HepG2 (cell line): Measurements from ENCODE around the gene ASXL1. TPM values are rescaled to one million over a fixed set of nuclear protein-coding genes. Genes with fewer than 3 reads are reported as not detected.

ENCODE experiments used
- ARNT2 ChIP-seq: sonication (generic); formaldehyde crosslinking; IDR thresholded peaks from 2 replicates; pipeline ENCODE4 v1.8.0; 2022; ENCODE audit warnings: mild to moderate bottlenecking, low read depth, missing genetic modification reagents, moderate library complexity
- CBX1 ChIP-seq: IDR thresholded peaks from one replicate; pipeline ENCODE4 v1.6.1; 2016; ENCODE audit warnings: antibody characterized with exemption, low read depth
- CBX2 ChIP-seq, 2 experiments: fragments of 200-600 bp in 1 of 2; sonication (generic); formaldehyde crosslinking in 1 of 2; IDR thresholded peaks; 2 replicates each; pipeline versions ENCODE4 v1.7.0 to v1.8.1; 2018 to 2022; ENCODE audit warnings: low read depth in 2 of 2, low read length in 1 of 2, mild to moderate bottlenecking in 1 of 2, missing genetic modification reagents in 1 of 2
- CSRNP1 ChIP-seq: sonication (generic); formaldehyde crosslinking; IDR thresholded peaks from 2 replicates; pipeline ENCODE4 v1.8.1; 2023; ENCODE audit warnings: mild to moderate bottlenecking, missing genetic modification reagents
- CTCF ChIP-seq: sonication (generic); formaldehyde crosslinking; IDR thresholded peaks from 2 replicates; pipeline ENCODE4 v1.5.0; 2020; ENCODE audit warnings: mild to moderate bottlenecking, missing genetic modification reagents, moderate library complexity
- ELF4 ChIP-seq: sonication (generic); formaldehyde crosslinking; IDR thresholded peaks from 2 replicates; pipeline ENCODE4 v1.5.0; 2020; ENCODE audit warnings: missing genetic modification reagents, mild to moderate bottlenecking, moderate library complexity, borderline replicate concordance
- FOXK2 ChIP-seq: fragments of 450-650 bp; IDR thresholded peaks from 2 replicates; pipeline ENCODE4 v1.6.1; 2016
- GATAD2A ChIP-seq: IDR thresholded peaks from 2 replicates; pipeline ENCODE4 v1.6.1; 2016
- KDM4B ChIP-seq: sonication (generic); formaldehyde crosslinking; IDR thresholded peaks from 2 replicates; pipeline ENCODE4 v1.4.0; 2020; ENCODE audit warnings: missing genetic modification reagents
- KLF13 ChIP-seq: sonication (generic); formaldehyde crosslinking; IDR thresholded peaks from 2 replicates; pipeline ENCODE4 v1.4.0; 2020; ENCODE audit warnings: mild to moderate bottlenecking, missing genetic modification reagents
- MAX ChIP-seq: IDR thresholded peaks from 2 replicates; pipeline ENCODE4 v1.6.1; 2012; ENCODE audit warnings: inconsistent platforms
- RNF2 ChIP-seq: fragments of 450-650 bp; conservative IDR thresholded peaks from 2 replicates; pipeline ENCODE4 v1.6.1; 2016; ENCODE audit warnings: low read depth
- SKIL ChIP-seq: sonication (generic); formaldehyde crosslinking; IDR thresholded peaks from 2 replicates; pipeline ENCODE4 v1.8.0; 2022; ENCODE audit warnings: missing genetic modification reagents, mild to moderate bottlenecking, moderate library complexity, borderline replicate concordance
- SOX13 ChIP-seq, 3 experiments: fragments of 450-650 bp in 1 of 3; sonication (generic) in 1 of 3; formaldehyde crosslinking in 1 of 3; IDR thresholded peaks in 2 of 3; conservative IDR thresholded peaks in 1 of 3; 2 replicates each; pipeline versions ENCODE4 v1.5.0 to v1.6.1; 2016 to 2020; ENCODE audit warnings: antibody characterized with exemption in 1 of 3, mild to moderate bottlenecking in 1 of 3, missing compliant biosample characterization in 1 of 3, missing genetic modification reagents in 1 of 3, moderate library complexity in 1 of 3
- SYNCRIP ChIP-seq: fragments of 200-400 bp; formaldehyde crosslinking; IDR thresholded peaks from 2 replicates; pipeline ENCODE4 v1.6.1; 2018; ENCODE audit warnings: mild to moderate bottlenecking, low read depth, low read length; ENCODE audit not compliant: insufficient read depth
- TOE1 ChIP-seq: sonication (generic); formaldehyde crosslinking; IDR thresholded peaks from 2 replicates; pipeline ENCODE4 v1.4.0; 2020; ENCODE audit warnings: mild to moderate bottlenecking, missing genetic modification reagents
- TSC22D2 ChIP-seq: sonication (generic); formaldehyde crosslinking; IDR thresholded peaks from 2 replicates; pipeline ENCODE4 v1.5.1; 2020; ENCODE audit warnings: missing genetic modification reagents, mild to moderate bottlenecking, borderline replicate concordance
- ZFP36L1 ChIP-seq: sonication (generic); formaldehyde crosslinking; IDR thresholded peaks from 2 replicates; pipeline ENCODE4 v1.8.0; 2022; ENCODE audit warnings: mild to moderate bottlenecking, missing genetic modification reagents, moderate library complexity
- ZIK1 ChIP-seq: sonication (generic); formaldehyde crosslinking; IDR thresholded peaks from 2 replicates; pipeline ENCODE4 v1.5.0; 2020; ENCODE audit warnings: mild to moderate bottlenecking, low read depth, missing genetic modification reagents, borderline replicate concordance
- ZMYM3 ChIP-seq: sonication (generic); formaldehyde crosslinking; IDR thresholded peaks from 2 replicates; pipeline ENCODE4 v1.5.1; 2020; ENCODE audit warnings: mild to moderate bottlenecking, missing genetic modification reagents
- ZNF253 ChIP-seq: sonication (generic); formaldehyde crosslinking; IDR thresholded peaks from 2 replicates; pipeline ENCODE4 v1.8.0; 2022; ENCODE audit warnings: mild to moderate bottlenecking, missing genetic modification reagents, borderline replicate concordance
- ZNF547 ChIP-seq: sonication (generic); formaldehyde crosslinking; IDR thresholded peaks from 2 replicates; pipeline ENCODE4 v1.5.1; 2020; ENCODE audit warnings: mild to moderate bottlenecking, missing genetic modification reagents
- ZNF605 ChIP-seq: sonication (generic); formaldehyde crosslinking; IDR thresholded peaks from 2 replicates; pipeline ENCODE4 v1.8.0; 2022; ENCODE audit warnings: mild to moderate bottlenecking, missing genetic modification reagents
- ZSCAN21 ChIP-seq: sonication (generic); formaldehyde crosslinking; IDR thresholded peaks from 2 replicates; pipeline ENCODE4 v1.8.0; 2022; ENCODE audit warnings: mild to moderate bottlenecking, missing genetic modification reagents, moderate library complexity, borderline replicate concordance
- polyA plus RNA-seq, 8 experiments: library from polyadenylated mRNA; depleted of rRNA in 3 of 8; stranded (reverse) in 7 of 8; unstranded in 1 of 8; fragments of >200 nt; fragmentation: Illumina TruSeq in 4 of 8; extraction: Trizol in 4 of 8; gene quantifications; 2 replicates each; pipeline versions ENCODE4 v1.2.1 to v1.2.3, GENCODE V29; 2011 to 2016; ENCODE audit warnings: low read depth in 4 of 8, missing spikeins in 1 of 8, mixed read lengths in 1 of 8; ENCODE audit not compliant: insufficient read depth in 1 of 8
- total RNA-seq, 5 experiments: library from RNA; depleted of rRNA; stranded (reverse); fragments of >200 nt; fragmentation: Illumina TruSeq; extraction: Trizol; gene quantifications; 2 replicates each; pipeline ENCODE4 v1.2.3, GENCODE V29; 2016; ENCODE audit warnings: low read depth in 1 of 5

Gene ASXL1
- total and polyA plus RNA-seq, 2 of the 13 experiments (the other 11 are each of a cell fraction or from before 2014, with no cell fraction given): 62.1 to 74.8 TPM

- 0 out of 2 replicates have a peak, but pooled peaks have one; percentile 5 for TF ChIP-seq MAX
- TF ChIP-seq ZIK1 (CRISPR knock-in tag): peak; percentile 66; the same call in 1 of the 2 replicates
- TF ChIP-seq RNF2: no peak
- TF ChIP-seq ZSCAN21 (CRISPR knock-in tag): no peak
- TF ChIP-seq ZNF547 (CRISPR knock-in tag): no peak
- TF ChIP-seq SYNCRIP: no peak
- no peak for TF ChIP-seq SKIL (CRISPR knock-in tag)
- TF ChIP-seq CBX1: no peak
- peak; percentile 12; the same call in 1 of the 2 replicates for TF ChIP-seq GATAD2A (CRISPR knock-in tag)
- TF ChIP-seq TOE1 (CRISPR knock-in tag): no peak
- no peak for TF ChIP-seq KDM4B (CRISPR knock-in tag)
- TF ChIP-seq KLF13 (CRISPR knock-in tag): no peak
- no peak for TF ChIP-seq CBX2 (IDR thresholded peaks at IDR 0.05; ENCODE audit: low read depth, low read length)
- no peak for TF ChIP-seq CBX2 (CRISPR knock-in tag; IDR thresholded peaks at IDR 0.05; ENCODE audit: low read depth)
- no peak for TF ChIP-seq ZNF253 (CRISPR knock-in tag)
- no peak for TF ChIP-seq ARNT2 (CRISPR knock-in tag)
- TF ChIP-seq CTCF (CRISPR knock-in tag): no peak
- no peak for TF ChIP-seq SOX13 (IDR thresholded peaks at IDR 0.05)
- TF ChIP-seq SOX13 (CRISPR knock-in tag; conservative IDR thresholded peaks at IDR 0.05 in 1 of 2, IDR thresholded peaks at IDR 0.05 in 1 of 2): no peak
- no peak for TF ChIP-seq TSC22D2 (CRISPR knock-in tag)
- TF ChIP-seq ELF4: no peak
- peak; percentile 6; the same call in 1 of the 2 replicates for TF ChIP-seq ZNF605 (CRISPR knock-in tag)
- no peak for TF ChIP-seq FOXK2
- TF ChIP-seq ZFP36L1 (CRISPR knock-in tag): no peak
- no peak for TF ChIP-seq CSRNP1 (CRISPR knock-in tag)
- peak; percentile 87 for TF ChIP-seq ZMYM3
These were observed 4.2 kb upstream of the ASXL1 start (continued) for GRCh38 chr20:32353848-32354496.
